ENCODE measurements around the gene PNRC2.

GRCh38 chr1:23911921-23912320, 47.7 kb upstream of the PNRC2 start:
- TF ChIP-seq CTCF (conservative IDR thresholded peaks at IDR 0.05 in 1 of 2, IDR thresholded peaks at IDR 0.05 in 1 of 2; ENCODE audit: low read depth in 1 of 2, low read length in 2 of 2) (no peak), EZH2 (IDR thresholded peaks at IDR 0.05; ENCODE audit: low read length, missing control alignments) (no peak)

Measured in fibroblast of lung (primary cell).